HepG2 (cell line): ENCODE data around the gene LTB4R. TPM values are rescaled to one million over a fixed set of nuclear protein-coding genes. Genes with fewer than 3 reads are reported as not detected.

Experiments
- GPN1 ChIP-seq: sonication (generic); formaldehyde crosslinking; IDR thresholded peaks from 2 replicates; pipeline ENCODE4 v1.5.1; 2020; ENCODE audit warnings: missing genetic modification reagents, borderline replicate concordance
- GZF1 ChIP-seq: sonication (generic); formaldehyde crosslinking; IDR thresholded peaks from 2 replicates; pipeline ENCODE4 v1.5.1; 2020; ENCODE audit warnings: mild to moderate bottlenecking, missing genetic modification reagents
- KDM5A ChIP-seq: fragments of 200-600 bp; sonication (generic); IDR thresholded peaks from 2 replicates; pipeline ENCODE4 v1.7.0; 2018; ENCODE audit warnings: antibody characterized with exemption, mild to moderate bottlenecking, low read length, borderline replicate concordance
- PHF20 ChIP-seq: sonication (generic); formaldehyde crosslinking; IDR thresholded peaks from 2 replicates; pipeline ENCODE4 v1.5.0; 2020; ENCODE audit warnings: mild to moderate bottlenecking, missing genetic modification reagents
- SPEN ChIP-seq: sonication (generic); formaldehyde crosslinking; IDR thresholded peaks from 2 replicates; pipeline ENCODE4 v1.5.1; 2020; ENCODE audit warnings: low read depth, mild to moderate bottlenecking, missing genetic modification reagents
- ZBTB3 ChIP-seq: sonication (generic); formaldehyde crosslinking; IDR thresholded peaks from 2 replicates; pipeline ENCODE4 v1.4.0; 2020; ENCODE audit warnings: low read depth, mild to moderate bottlenecking, moderate library complexity, missing genetic modification reagents, borderline replicate concordance
- polyA plus RNA-seq, 8 experiments: library from polyadenylated mRNA; depleted of rRNA in 3 of 8; stranded (reverse) in 7 of 8; unstranded in 1 of 8; fragments of >200 nt; fragmentation: Illumina TruSeq in 4 of 8; extraction: Trizol in 4 of 8; gene quantifications; 2 replicates each; pipeline versions ENCODE4 v1.2.1 to v1.2.3, GENCODE V29; 2011 to 2016; ENCODE audit warnings: low read depth in 4 of 8, missing spikeins in 1 of 8, mixed read lengths in 1 of 8; ENCODE audit not compliant: insufficient read depth in 1 of 8
- total RNA-seq, 5 experiments: library from RNA; depleted of rRNA; stranded (reverse); fragments of >200 nt; fragmentation: Illumina TruSeq; extraction: Trizol; gene quantifications; 2 replicates each; pipeline ENCODE4 v1.2.3, GENCODE V29; 2016; ENCODE audit warnings: low read depth in 1 of 5
- TF ChIP-seq, protein P1 (sequence below): IDR thresholded peaks from 2 replicates; pipeline ENCODE4 v1.6.1; 2018; ENCODE audit warnings: missing genetic modification reagents, mild to moderate bottlenecking, missing compliant biosample characterization
- TF ChIP-seq, protein P2 (sequence below): sonication (generic); formaldehyde crosslinking; IDR thresholded peaks from 2 replicates; pipeline ENCODE4 v1.4.0; 2020; ENCODE audit warnings: missing genetic modification reagents
- TF ChIP-seq, protein P3 (sequence below), 2 experiments: fragments of 450-650 bp in 1 of 2; sonication (generic) in 1 of 2; formaldehyde crosslinking in 1 of 2; IDR thresholded peaks; 2 replicates each; pipeline versions ENCODE4 v1.6.1 to v1.8.0; 2016 to 2022; ENCODE audit warnings: antibody characterized with exemption in 1 of 2, mild to moderate bottlenecking in 1 of 2, missing genetic modification reagents in 1 of 2
- TF ChIP-seq, protein P4 (sequence below): sonication (generic); formaldehyde crosslinking; IDR thresholded peaks from 2 replicates; pipeline ENCODE4 v1.4.0; 2020; ENCODE audit warnings: missing genetic modification reagents

Gene LTB4R
- total and polyA plus RNA-seq, 2 of the 13 experiments (the other 11 are each of a cell fraction or from before 2014, with no cell fraction given) = 3.2 to 8.2 TPM

DNA sequence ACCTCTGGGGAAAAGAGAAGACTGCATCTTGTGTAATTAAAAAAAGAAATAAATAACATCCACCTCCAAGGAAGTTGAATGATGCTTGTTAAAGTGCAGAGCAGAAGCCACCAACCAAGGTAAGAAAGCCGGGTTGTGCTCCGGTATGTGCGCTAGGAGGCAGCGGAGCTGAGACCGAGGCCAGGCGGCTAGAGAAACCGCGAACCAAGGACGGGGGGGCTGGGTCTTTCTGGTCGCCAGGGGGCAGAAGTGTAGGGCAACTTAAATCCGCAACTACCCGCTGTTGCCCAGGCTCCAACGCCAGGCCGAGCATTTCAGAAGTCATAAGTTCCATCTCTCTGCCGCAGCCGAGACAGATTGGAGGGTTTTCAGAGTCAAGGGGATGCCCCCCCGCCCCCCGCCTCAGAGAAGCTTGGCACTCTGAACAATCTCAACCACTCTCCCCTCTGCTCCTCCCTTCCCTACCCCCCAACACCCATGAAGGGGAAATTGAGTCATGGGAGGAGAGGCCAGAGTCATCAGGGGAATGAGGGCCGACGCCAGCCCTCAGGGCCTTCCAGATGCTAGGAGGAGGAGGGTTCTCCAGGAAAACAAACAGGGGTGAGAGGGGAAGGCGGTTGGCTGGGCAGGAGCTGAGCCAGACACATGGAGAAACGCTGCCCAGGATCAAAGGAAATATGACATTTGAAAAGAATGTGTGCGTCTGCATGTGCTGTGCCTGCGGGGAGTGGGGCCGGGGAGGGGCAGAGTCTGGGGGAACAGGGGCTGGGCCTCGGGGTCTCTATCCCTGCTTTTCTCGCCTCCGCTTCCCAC lies 54.5 kb downstream of the LTB4R start (continued):
- TF ChIP-seq, protein P1, sequence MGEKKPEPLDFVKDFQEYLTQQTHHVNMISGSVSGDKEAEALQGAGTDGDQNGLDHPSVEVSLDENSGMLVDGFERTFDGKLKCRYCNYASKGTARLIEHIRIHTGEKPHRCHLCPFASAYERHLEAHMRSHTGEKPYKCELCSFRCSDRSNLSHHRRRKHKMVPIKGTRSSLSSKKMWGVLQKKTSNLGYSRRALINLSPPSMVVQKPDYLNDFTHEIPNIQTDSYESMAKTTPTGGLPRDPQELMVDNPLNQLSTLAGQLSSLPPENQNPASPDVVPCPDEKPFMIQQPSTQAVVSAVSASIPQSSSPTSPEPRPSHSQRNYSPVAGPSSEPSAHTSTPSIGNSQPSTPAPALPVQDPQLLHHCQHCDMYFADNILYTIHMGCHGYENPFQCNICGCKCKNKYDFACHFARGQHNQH (CRISPR knock-in tag) = peak; percentile 83
- TF ChIP-seq KDM5A = no peak
- peak; percentile 93 for TF ChIP-seq SPEN (CRISPR knock-in tag)
- TF ChIP-seq GPN1 (CRISPR knock-in tag) = no peak
- TF ChIP-seq, protein P2, sequence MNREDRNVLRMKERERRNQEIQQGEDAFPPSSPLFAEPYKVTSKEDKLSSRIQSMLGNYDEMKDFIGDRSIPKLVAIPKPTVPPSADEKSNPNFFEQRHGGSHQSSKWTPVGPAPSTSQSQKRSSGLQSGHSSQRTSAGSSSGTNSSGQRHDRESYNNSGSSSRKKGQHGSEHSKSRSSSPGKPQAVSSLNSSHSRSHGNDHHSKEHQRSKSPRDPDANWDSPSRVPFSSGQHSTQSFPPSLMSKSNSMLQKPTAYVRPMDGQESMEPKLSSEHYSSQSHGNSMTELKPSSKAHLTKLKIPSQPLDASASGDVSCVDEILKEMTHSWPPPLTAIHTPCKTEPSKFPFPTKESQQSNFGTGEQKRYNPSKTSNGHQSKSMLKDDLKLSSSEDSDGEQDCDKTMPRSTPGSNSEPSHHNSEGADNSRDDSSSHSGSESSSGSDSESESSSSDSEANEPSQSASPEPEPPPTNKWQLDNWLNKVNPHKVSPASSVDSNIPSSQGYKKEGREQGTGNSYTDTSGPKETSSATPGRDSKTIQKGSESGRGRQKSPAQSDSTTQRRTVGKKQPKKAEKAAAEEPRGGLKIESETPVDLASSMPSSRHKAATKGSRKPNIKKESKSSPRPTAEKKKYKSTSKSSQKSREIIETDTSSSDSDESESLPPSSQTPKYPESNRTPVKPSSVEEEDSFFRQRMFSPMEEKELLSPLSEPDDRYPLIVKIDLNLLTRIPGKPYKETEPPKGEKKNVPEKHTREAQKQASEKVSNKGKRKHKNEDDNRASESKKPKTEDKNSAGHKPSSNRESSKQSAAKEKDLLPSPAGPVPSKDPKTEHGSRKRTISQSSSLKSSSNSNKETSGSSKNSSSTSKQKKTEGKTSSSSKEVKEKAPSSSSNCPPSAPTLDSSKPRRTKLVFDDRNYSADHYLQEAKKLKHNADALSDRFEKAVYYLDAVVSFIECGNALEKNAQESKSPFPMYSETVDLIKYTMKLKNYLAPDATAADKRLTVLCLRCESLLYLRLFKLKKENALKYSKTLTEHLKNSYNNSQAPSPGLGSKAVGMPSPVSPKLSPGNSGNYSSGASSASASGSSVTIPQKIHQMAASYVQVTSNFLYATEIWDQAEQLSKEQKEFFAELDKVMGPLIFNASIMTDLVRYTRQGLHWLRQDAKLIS (CRISPR knock-in tag) = no peak; the same call in 1 of the 2 replicates
- TF ChIP-seq, protein P3, sequence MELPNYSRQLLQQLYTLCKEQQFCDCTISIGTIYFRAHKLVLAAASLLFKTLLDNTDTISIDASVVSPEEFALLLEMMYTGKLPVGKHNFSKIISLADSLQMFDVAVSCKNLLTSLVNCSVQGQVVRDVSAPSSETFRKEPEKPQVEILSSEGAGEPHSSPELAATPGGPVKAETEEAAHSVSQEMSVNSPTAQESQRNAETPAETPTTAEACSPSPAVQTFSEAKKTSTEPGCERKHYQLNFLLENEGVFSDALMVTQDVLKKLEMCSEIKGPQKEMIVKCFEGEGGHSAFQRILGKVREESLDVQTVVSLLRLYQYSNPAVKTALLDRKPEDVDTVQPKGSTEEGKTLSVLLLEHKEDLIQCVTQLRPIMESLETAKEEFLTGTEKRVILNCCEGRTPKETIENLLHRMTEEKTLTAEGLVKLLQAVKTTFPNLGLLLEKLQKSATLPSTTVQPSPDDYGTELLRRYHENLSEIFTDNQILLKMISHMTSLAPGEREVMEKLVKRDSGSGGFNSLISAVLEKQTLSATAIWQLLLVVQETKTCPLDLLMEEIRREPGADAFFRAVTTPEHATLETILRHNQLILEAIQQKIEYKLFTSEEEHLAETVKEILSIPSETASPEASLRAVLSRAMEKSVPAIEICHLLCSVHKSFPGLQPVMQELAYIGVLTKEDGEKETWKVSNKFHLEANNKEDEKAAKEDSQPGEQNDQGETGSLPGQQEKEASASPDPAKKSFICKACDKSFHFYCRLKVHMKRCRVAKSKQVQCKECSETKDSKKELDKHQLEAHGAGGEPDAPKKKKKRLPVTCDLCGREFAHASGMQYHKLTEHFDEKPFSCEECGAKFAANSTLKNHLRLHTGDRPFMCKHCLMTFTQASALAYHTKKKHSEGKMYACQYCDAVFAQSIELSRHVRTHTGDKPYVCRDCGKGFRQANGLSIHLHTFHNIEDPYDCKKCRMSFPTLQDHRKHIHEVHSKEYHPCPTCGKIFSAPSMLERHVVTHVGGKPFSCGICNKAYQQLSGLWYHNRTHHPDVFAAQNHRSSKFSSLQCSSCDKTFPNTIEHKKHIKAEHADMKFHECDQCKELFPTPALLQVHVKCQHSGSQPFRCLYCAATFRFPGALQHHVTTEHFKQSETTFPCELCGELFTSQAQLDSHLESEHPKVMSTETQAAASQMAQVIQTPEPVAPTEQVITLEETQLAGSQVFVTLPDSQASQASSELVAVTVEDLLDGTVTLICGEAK (IDR thresholded peaks at IDR 0.05) = no peak
- TF ChIP-seq, protein P3 (CRISPR knock-in tag; IDR thresholded peaks at IDR 0.05) = peak; percentile 63; the same call in 1 of the 2 replicates
- TF ChIP-seq PHF20 (CRISPR knock-in tag) = peak; percentile 21; the same call in 1 of the 2 replicates
- TF ChIP-seq GZF1 (CRISPR knock-in tag) = peak; percentile 90; the same call in 1 of the 2 replicates
- TF ChIP-seq, protein P4, sequence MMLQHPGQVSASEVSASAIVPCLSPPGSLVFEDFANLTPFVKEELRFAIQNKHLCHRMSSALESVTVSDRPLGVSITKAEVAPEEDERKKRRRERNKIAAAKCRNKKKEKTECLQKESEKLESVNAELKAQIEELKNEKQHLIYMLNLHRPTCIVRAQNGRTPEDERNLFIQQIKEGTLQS (CRISPR knock-in tag) = peak; percentile 26; the same call in 1 of the 2 replicates
- TF ChIP-seq ZBTB3 (CRISPR knock-in tag) = no peak
